OCI-M1 (cell line): Measurements from ENCODE around the gene SPDEF.
A peak's percentile ranks its signal among the peaks of the same experiment; 100 is the strongest.

Source experiments
- DNase-seq: peaks from one replicate; lab custom pipeline; 2025; lab: John Stamatoyannopoulos, UW

The SPDEF gene

GRCh38 chr6:34583861-34584604 is 27.9 kb upstream of the SPDEF start:
- DNase-seq = no peak

GRCh38 chr6:34583461-34583860 is 27.3 kb upstream of the SPDEF start:
- DNase-seq = no peak

- no peak for DNase-seq
Measured at GRCh38 chr6:34581561-34581920, 25.4 kb upstream of the SPDEF start.

DNA sequence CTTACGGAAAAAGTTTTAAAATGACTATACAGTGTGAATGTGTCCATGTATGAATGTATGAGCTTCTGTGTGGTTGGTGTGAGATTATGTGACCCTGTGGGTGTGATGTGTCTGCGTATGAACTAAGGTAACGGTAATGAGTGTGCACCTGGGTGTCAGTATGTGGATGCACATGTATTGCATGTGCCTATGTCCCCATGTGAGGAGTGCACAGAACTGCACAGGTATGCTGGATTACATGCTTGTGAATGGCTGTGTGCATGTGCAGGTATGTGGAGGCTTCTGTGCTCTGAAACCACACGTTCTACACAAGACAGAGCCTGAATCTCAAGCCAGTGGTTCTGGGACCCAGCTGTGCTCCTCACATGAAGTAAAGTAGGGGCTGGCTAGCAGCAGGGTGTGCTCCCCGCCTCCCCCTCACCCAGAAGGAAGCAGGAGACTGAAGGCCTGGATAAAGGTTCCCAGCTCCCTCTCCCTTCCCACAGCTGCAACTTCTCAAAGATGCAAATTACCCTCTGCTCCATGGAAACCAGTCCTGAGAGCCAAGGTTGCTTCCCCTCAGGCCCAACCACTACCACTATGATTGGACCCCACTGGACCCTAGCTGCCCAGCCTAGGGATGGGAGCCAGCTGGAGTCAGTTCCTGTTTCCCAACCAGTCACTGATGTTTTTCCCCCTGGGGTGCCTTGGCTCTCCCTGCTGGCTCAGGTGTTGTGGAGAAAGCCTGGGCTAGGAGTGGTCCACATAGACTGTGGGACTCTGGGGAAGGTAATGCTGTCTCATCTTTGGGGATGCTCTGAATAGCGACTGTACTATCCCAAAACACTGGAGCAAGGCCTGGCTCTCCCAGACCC is 24.8 kb upstream of the SPDEF start:
- DNase-seq = no peak

- DNase-seq = no peak
Measured at GRCh38 chr6:34578445-34579262, 22.5 kb upstream of the SPDEF start.

DNA sequence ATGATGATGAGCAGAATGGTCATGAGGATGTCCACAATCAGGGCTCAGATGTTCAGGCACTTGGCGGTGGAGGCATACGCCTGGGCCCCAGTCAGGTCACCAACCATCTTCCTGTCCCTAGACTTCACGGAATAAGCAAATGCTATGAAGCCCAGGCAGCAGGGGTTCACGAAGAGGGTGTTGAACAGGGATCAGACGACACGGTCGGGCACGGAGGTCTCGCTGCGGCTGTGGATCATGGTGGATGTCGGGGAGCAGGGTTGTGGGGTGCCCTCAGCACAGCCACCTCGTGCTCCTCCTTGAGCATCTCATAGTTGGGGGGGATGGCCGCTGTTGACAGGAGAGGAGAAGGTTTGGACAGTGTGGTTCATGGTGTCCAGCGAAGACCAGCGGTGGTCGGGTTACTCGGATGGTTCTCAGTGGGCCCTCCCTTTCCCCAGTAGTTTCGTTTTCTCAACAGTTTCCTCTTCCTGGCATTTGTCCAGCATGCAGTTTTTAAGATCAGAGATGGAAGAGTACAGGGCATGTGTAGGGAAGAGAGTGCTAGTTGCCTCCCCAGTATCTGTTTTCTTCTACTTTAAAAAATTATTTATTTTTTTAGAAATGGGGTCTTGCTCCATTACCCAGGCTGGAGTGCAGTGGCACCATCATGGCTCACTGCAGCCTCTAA is 20.3 kb upstream of the SPDEF start:
- peak; percentile 67 for DNase-seq

DNA sequence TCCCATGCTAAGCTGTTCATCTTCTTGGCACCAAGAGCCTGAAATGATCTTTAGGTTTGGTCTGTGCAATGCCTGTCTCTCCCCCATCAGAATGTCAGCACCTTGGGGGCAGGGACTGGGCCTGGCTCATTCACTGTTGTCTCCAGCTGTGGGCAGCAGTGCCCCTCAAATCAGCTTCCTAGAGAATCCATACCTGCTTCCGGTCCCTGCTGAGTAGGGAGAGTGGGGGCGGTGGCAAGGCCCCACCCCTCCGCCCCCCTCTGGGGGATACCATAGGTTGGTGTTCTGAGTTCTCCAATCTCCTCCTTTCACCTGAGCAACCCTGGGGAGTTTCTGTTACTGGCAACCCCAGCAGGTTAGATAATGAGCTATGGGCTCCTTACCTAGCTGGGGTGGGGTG is 19.2 kb upstream of the SPDEF start:
- no peak for DNase-seq

- no peak for DNase-seq
Measured at GRCh38 chr6:34574647-34575293, 18.6 kb upstream of the SPDEF start.

- no peak for DNase-seq
Measured at GRCh38 chr6:34573567-34574183, 17.5 kb upstream of the SPDEF start.

DNA sequence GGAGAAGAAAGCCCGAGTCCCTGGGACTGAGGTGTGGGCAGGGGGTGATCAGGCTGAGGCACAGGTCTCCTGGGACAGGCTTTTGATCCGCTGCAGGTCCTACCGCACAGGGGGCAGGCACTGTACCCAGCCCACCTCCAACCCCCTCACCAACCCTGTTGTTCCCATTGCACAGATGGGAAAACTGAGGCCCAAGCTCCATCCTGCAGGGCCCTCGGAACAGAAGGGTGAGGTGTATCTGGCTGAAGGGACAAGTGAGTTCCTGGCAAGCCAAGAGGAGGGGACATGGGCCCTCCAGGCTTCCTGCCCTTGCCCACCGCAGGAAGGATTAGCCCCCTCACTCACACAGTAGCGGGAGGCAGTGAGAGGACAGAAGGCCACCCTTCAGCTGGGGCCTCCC is 16.5 kb upstream of the SPDEF start:
- DNase-seq = no peak

DNA sequence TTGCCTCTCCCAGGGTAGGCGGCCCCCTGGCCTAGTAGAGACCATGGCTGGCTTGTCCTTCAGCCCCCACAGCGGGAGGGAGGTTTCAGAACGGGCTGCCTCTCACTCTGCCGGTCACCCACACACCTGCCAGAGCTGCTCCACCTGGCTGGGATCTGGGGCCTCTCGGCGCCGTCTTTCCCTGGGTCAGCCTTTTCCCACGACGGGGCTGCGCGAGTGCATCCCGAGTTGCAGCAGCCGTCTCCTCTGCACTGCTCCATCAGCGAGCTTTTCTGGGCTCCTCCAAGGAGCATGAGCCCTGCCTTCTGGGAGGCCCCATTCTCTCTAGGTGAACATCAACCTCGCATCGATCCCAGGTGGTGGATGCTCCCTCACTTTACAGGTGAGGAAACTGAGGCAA is 15.9 kb upstream of the SPDEF start:
- no peak for DNase-seq

DNA sequence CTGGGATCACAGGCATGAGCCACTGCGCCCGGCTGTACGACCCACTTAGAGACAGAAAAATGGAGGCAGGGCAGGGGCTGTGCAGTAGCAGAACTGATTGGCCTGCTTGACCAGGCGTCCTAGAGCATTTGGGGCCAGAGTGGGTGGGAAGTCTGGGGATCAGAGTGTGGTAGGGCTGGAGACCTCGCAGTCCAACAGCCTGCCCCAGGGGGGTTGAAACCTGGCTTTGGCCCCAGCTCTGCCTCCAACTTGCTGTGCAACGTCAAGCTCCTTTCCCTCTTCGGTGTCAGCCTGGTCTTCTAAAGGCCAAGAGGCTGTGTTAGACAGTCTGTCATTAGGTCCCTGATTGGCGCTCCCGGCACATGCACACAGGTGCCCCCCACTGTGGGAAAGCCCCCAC is 15.3 kb upstream of the SPDEF start:
- no peak for DNase-seq

- DNase-seq = no peak
Measured at GRCh38 chr6:34570066-34570833, 14.1 kb upstream of the SPDEF start.

GRCh38 chr6:34569361-34569973 is 13.3 kb upstream of the SPDEF start:
- DNase-seq = no peak

DNA sequence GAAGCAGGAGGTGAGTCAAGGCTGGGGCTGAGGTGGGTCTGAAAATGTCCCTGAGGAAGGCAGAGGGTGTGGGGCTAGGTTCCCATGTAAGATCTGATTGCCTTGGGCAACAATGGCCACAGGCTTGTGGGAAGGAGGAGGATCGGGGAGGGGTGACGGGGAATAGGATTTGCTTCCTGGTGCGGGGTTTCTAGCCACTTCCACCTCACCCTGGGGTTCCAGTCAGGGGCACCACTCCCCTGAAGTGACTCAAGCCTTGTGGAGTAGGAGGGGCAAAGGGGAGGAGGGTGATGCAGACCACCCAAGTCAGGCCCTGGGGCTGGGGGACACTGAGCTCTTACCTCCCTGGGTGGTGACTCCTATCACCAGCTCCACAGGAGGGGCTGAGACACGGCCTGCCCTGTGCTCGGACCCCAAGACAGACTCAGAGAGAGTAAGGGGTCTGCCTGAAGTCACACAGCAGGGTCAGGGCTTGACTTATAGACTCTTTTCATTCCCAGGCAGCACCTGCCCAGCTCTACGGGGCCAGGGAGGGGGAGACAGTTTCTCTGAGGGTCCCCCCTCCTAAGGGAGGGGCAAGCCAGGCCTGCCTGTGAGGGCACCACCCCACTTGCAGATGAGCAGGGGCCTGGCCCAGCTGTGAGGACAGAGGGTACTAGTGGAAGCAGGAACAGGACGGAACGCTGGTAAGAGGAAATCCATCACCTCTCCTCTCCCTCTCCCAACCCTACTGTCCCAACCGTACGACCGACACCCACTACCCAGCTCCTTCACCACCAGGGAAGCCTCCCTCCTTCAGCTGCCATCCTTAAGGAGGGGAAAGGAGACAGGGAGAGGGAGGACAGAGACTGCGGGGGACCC is 12.4 kb upstream of the SPDEF start:
- DNase-seq = peak; percentile 15

GRCh38 chr6:34566830-34567546 is 10.9 kb upstream of the SPDEF start:
- DNase-seq = no peak

DNA sequence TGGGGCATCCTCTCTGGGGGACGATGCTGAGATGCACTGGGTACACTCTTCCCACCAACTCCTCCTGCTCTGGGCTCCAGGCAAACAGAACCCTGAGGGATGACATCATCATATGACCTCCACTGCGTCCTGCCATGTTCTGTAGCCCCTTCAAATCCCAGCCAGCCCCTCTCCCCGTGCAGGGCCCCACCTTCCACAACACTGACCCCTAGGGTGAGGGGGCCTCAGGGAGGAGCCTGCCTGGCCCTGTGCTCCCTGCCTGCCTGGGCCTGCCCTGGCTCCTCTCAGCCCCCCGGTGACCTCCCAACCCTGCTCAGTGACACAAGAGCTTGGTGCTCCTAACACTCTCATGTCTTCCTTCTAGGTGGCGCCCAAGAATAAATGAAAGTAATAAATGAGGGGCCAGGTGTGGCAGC is 9.6 kb upstream of the SPDEF start:
- DNase-seq = no peak

DNA sequence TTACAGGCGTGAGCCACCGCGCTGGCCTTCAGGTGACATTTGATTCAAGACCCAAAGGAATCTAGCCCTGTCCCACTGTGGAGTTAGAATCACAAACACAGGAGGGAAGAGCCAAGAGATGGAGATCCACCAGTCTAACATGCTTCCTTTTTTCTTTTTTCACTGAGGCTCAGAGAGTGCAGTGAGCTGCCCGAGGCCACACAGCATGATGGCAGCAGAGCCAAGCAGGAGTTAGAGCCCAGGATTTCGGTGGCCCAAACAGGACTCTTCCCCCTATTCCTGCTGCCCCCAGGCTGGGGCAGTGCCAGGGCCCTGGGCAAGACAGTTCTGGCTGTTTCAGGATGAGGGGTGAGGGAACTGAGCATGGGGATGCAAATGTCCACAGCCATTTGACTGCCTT is 8.1 kb upstream of the SPDEF start:
- DNase-seq = no peak
